CD4-positive, alpha-beta T cell (primary cell): ENCODE measurements around the gene CHST2. TPM values are rescaled to one million over a fixed set of nuclear protein-coding genes. Genes with fewer than 3 reads are reported as not detected.

Experiments used
- ATAC-seq: fragments of 200-7000 bp; cut with Tn5 transposase; one replicate; pipeline ENCODE4 v1.10.0; 2022; ENCODE audit warnings: mild to moderate bottlenecking; ENCODE audit not compliant: poor library complexity
- CTCF ChIA-PET: fragments of 350-600 bp; sonication (Branson Sonifier 250); formaldehyde crosslinking; loops from one replicate; lab custom pipeline; 2021; ENCODE audit warnings: antibody characterized with exemption, inconsistent platforms; lab: Charles Lee
- POLR2A ChIA-PET: fragments of 350-600 bp; sonication (Branson Sonifier 250); formaldehyde crosslinking; loops from one replicate; lab custom pipeline; 2021; ENCODE audit warnings: antibody characterized with exemption, inconsistent platforms; lab: Charles Lee
- DNase-seq, 14 experiments: peaks; one replicate each; pipeline ENCODE4 v3.0.0-alpha.2; 2013 to 2020; ENCODE audit warnings: mixed read lengths in 2 of 14
- H3K27ac ChIP-seq, 2 donors: one replicate each; pipeline versions ENCODE4 v1.5.1 to v1.7.0; 2013; ENCODE audit warnings: low read length in 2 of 2, low read depth in 1 of 2, mild to moderate bottlenecking in 1 of 2
- H3K27me3 ChIP-seq, 2 experiments: 1 replicate in 1 of 2; 2 replicates in 1 of 2; pipeline versions ENCODE4 v1.6.1 to v1.7.0; 2013; ENCODE audit warnings: low read length in 2 of 2, control low read depth in 1 of 2, mild to moderate bottlenecking in 1 of 2, moderate library complexity in 1 of 2; ENCODE audit not compliant: insufficient read depth in 2 of 2, control insufficient read depth in 1 of 2
- H3K36me3 ChIP-seq: one replicate; pipeline ENCODE4 v1.6.1; 2013; ENCODE audit warnings: low read length, control low read depth; ENCODE audit not compliant: insufficient read depth
- H3K4me1 ChIP-seq: one replicate; pipeline ENCODE4 v1.6.1; 2013; ENCODE audit warnings: low read length, control low read depth; ENCODE audit not compliant: insufficient read depth
- H3K4me3 ChIP-seq: one replicate; pipeline ENCODE4 v1.5.1; 2013; ENCODE audit warnings: mild to moderate bottlenecking, low read length, moderate library complexity
- H3K9me3 ChIP-seq, 2 experiments: 1 replicate in 1 of 2; 2 replicates in 1 of 2; pipeline versions ENCODE4 v1.6.1 to v1.7.0; 2013; ENCODE audit warnings: low read length in 2 of 2, mild to moderate bottlenecking in 2 of 2, control low read depth in 1 of 2, moderate library complexity in 1 of 2; ENCODE audit not compliant: control insufficient read depth in 1 of 2, insufficient read depth in 1 of 2
- H3K27ac Mint-ChIP-seq: one replicate; pipeline ENCODE4 v1.8.0; 2020; ENCODE audit warnings: mixed read lengths
- H3K27me3 Mint-ChIP-seq: one replicate; pipeline ENCODE4 v1.8.0; 2021; ENCODE audit warnings: mixed read lengths
- H3K36me3 Mint-ChIP-seq: one replicate; pipeline ENCODE4 v1.8.0; 2021; ENCODE audit warnings: low read depth, mixed read lengths
- H3K4me1 Mint-ChIP-seq: one replicate; pipeline ENCODE4 v1.8.0; 2021; ENCODE audit warnings: low read depth, mixed read lengths
- H3K4me3 Mint-ChIP-seq: one replicate; pipeline ENCODE4 v1.8.0; 2020; ENCODE audit warnings: mild to moderate bottlenecking, mixed read lengths
- H3K9me3 Mint-ChIP-seq: one replicate; pipeline ENCODE4 v1.8.0; 2020; ENCODE audit warnings: mixed read lengths
- intact Hi-C, 2 experiments: fragments of 100-400 bp; cut with DNase I in 1 of 2; cut with micrococcal nuclease in 1 of 2; formaldehyde crosslinking; loops; one replicate each; pipeline versions ENCODE4 v1.15.1 to v1.9.0; 2023 to 2025; cut with DNase I, micrococcal nuclease
- total RNA-seq, 174 experiments: library from RNA in 2 of 174; stranded (reverse) in 2 of 174; gene quantifications; one replicate each; pipeline ENCODE4 v1.2.3 and lab custom pipeline; 2021 to 2026
- TF ChIP-seq, protein P1 (sequence below): fragments of 200-600 bp; IDR thresholded peaks from one replicate; pipeline ENCODE4 v1.8.0; 2022; ENCODE audit warnings: antibody characterized with exemption, mild to moderate bottlenecking

Gene CHST2
- total RNA-seq, 2 experiments from 2014 or later, result 2.0 TPM

DNA sequence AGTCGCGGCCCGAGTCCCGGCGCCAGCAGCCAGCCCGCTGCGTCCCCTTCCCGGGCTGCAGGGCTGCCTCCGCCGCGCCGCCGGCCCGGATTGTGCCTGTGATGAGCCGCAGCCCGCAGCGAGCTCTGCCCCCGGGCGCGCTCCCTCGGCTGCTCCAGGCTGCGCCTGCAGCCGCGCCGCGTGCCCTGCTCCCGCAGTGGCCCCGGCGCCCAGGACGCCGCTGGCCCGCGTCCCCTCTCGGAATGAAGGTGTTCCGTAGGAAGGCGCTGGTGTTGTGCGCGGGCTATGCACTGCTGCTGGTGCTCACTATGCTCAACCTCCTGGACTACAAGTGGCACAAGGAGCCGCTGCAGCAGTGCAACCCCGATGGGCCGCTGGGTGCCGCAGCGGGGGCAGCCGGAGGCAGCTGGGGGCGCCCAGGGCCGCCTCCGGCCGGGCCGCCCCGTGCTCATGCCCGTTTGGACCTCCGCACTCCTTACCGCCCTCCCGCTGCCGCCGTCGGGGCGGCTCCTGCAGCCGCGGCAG is 1.2 kb downstream of the CHST2 start:
- Histone ChIP-seq H3K27me3 (peaks cover 0 to 3% of the 10 kb centered on the region in 2 experiments), H3K4me1 (peaks cover 40% of the 10 kb centered on the region), H3K4me3 (peak overlapping the region; percentile 93), H3K9me3 (peaks cover 0 to 12% of the 10 kb centered on the region in 2 experiments), H3K27ac (no peak overlapping the region), H3K36me3 (no peaks in the 10 kb centered on the region)
- peak; percentile 45 for ATAC-seq
- Mint-ChIP-seq H3K27me3 (no peaks in the 10 kb centered on the region), H3K4me1 (peaks cover 58% of the 10 kb centered on the region), H3K36me3 (peaks cover 11% of the 10 kb centered on the region), H3K4me3 (peak overlapping the region; percentile 86), H3K9me3 (no peaks in the 10 kb centered on the region), H3K27ac (peak overlapping the region; percentile 66)
- TF ChIP-seq, protein P1, sequence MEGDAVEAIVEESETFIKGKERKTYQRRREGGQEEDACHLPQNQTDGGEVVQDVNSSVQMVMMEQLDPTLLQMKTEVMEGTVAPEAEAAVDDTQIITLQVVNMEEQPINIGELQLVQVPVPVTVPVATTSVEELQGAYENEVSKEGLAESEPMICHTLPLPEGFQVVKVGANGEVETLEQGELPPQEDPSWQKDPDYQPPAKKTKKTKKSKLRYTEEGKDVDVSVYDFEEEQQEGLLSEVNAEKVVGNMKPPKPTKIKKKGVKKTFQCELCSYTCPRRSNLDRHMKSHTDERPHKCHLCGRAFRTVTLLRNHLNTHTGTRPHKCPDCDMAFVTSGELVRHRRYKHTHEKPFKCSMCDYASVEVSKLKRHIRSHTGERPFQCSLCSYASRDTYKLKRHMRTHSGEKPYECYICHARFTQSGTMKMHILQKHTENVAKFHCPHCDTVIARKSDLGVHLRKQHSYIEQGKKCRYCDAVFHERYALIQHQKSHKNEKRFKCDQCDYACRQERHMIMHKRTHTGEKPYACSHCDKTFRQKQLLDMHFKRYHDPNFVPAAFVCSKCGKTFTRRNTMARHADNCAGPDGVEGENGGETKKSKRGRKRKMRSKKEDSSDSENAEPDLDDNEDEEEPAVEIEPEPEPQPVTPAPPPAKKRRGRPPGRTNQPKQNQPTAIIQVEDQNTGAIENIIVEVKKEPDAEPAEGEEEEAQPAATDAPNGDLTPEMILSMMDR, result no peak
- ChIA-PET POLR2A (interaction anchor here (0.7 to 3.6 kb wide), 9 partner anchors 14 to 554 kb away, joined by 3 to 12 read pairs (median 4); partner anchors contain the start of gene U2SURP), CTCF (interaction anchor here (1.2 to 1.3 kb wide), 2 partner anchors 50 to 554 kb away, joined by 3 to 4 read pairs; no protein-coding TSS in a partner anchor)
- intact Hi-C loops, result loop anchor here (1.0 to 10.0 kb wide), 9 partner anchors 50 to 644 kb away; no protein-coding TSS in a partner anchor
- DNase-seq, result peak; percentile 18 to 69 (median 36)

DNA sequence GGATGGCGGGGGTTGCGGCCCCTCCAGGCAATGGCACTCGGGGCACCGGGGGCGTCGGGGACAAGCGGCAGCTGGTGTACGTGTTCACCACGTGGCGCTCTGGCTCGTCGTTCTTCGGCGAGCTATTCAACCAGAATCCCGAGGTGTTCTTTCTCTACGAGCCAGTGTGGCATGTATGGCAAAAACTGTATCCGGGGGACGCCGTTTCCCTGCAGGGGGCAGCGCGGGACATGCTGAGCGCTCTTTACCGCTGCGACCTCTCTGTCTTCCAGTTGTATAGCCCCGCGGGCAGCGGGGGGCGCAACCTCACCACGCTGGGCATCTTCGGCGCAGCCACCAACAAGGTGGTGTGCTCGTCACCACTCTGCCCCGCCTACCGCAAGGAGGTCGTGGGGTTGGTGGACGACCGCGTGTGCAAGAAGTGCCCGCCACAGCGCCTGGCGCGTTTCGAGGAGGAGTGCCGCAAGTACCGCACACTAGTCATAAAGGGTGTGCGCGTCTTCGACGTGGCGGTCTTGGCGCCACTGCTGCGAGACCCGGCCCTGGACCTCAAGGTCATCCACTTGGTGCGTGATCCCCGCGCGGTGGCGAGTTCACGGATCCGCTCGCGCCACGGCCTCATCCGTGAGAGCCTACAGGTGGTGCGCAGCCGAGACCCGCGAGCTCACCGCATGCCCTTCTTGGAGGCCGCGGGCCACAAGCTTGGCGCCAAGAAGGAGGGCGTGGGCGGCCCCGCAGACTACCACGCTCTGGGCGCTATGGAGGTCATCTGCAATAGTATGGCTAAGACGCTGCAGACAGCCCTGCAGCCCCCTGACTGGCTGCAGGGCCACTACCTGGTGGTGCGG is 1.9 kb downstream of the CHST2 start:
- peak overlapping the region; percentile 42 for H3K4me3 ChIP-seq
- ATAC-seq (peak; percentile 48), DNase-seq (peak; percentile 54 to 79 (median 64))
- intact Hi-C loops, result loop anchor here (1.0 to 10.0 kb wide), 9 partner anchors 49 to 643 kb away; no protein-coding TSS in a partner anchor
- Mint-ChIP-seq H3K36me3 (peaks cover 11% of the 10 kb centered on the region), H3K27ac (peak overlapping the region; percentile 66), H3K4me1 (peaks cover 62% of the 10 kb centered on the region), H3K9me3 (no peaks in the 10 kb centered on the region), H3K4me3 (peak overlapping the region; percentile 86), H3K27me3 (no peaks in the 10 kb centered on the region)
- ChIA-PET POLR2A (interaction anchor here (0.7 to 1.7 kb wide), 8 partner anchors 13 to 553 kb away, joined by 3 to 10 read pairs (median 4); partner anchors contain the start of gene U2SURP), CTCF (interaction anchor here (0.6 to 1.3 kb wide), 3 partner anchors 50 to 648 kb away, joined by 3 to 4 read pairs (median 3); no protein-coding TSS in a partner anchor)
- TF ChIP-seq, protein P1, result peak; percentile 65
- H3K27me3 ChIP-seq, result peaks cover 0 to 3% of the 10 kb centered on the region in 2 experiments
- peak overlapping the region in 1 of 2 donors; percentile 14 for H3K27ac ChIP-seq
- H3K9me3 ChIP-seq, result peaks cover 0 to 12% of the 10 kb centered on the region in 2 experiments
- H3K36me3 ChIP-seq, result no peaks in the 10 kb centered on the region
- H3K4me1 ChIP-seq, result peaks cover 40% of the 10 kb centered on the region

DNA sequence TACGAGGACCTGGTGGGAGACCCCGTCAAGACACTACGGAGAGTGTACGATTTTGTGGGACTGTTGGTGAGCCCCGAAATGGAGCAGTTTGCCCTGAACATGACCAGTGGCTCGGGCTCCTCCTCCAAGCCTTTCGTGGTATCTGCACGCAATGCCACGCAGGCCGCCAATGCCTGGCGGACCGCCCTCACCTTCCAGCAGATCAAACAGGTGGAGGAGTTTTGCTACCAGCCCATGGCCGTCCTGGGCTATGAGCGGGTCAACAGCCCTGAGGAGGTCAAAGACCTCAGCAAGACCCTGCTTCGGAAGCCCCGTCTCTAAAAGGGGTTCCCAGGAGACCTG is 2.5 kb downstream of the CHST2 start:
- H3K27ac ChIP-seq, result peak overlapping the region in 1 of 2 donors; percentile 17
- ChIA-PET CTCF (interaction anchor here (0.6 to 1.3 kb wide), 2 partner anchors 552 to 649 kb away, joined by 3 to 4 read pairs; no protein-coding TSS in a partner anchor), POLR2A (interaction anchor here (1.5 kb wide), 1 partner anchor 49 kb away, joined by 8 read pairs; no protein-coding TSS in a partner anchor)
- intact Hi-C loops, result loop anchor here in 1 of 2 experiments (5.0 to 10.0 kb wide), 4 partner anchors 183 to 643 kb away; no protein-coding TSS in a partner anchor
- H3K4me1 ChIP-seq, result peaks cover 40% of the 10 kb centered on the region
- Mint-ChIP-seq H3K4me1 (peaks cover 64% of the 10 kb centered on the region), H3K9me3 (no peaks in the 10 kb centered on the region), H3K27me3 (no peaks in the 10 kb centered on the region), H3K4me3 (peak overlapping the region; percentile 86), H3K27ac (peak overlapping the region; percentile 66), H3K36me3 (peaks cover 11% of the 10 kb centered on the region)
- no peak overlapping the region for H3K4me3 ChIP-seq
- TF ChIP-seq, protein P1, result no peak
- ATAC-seq (no peak), DNase-seq (peak in 4 of 14 experiments; percentile 2 to 34 (median 18))
- peaks cover 0 to 12% of the 10 kb centered on the region in 2 experiments for H3K9me3 ChIP-seq
- no peaks in the 10 kb centered on the region for H3K36me3 ChIP-seq
- H3K27me3 ChIP-seq, result peaks cover 0 to 3% of the 10 kb centered on the region in 2 experiments
